Measurements from ENCODE around the gene ERC2.

GRCh38 chr3:55801676-55802075 lies 666.6 kb downstream of the ERC2 start:
- TF ChIP-seq CTCF (IDR thresholded peaks at IDR 0.05) (no peak), POLR2A (IDR thresholded peaks at IDR 0.05) (no peak)

All from breast epithelium (tissue), 3 donors.